Tibial nerve (tissue), 4 donors: ENCODE data around the gene C1QTNF12.

Source experiments
- EP300 ChIP-seq, 2 donors: sonication (generic); formaldehyde crosslinking; IDR thresholded peaks; one replicate each; pipeline ENCODE4 v1.6.1; 2017; ENCODE audit warnings: antibody characterized with exemption in 2 of 2, mild to moderate bottlenecking in 1 of 2
- POLR2A ChIP-seq, 2 donors: fragments of 450-650 bp; IDR thresholded peaks; one replicate each; pipeline ENCODE4 v1.6.1; 2017; ENCODE audit warnings: antibody characterized with exemption in 2 of 2, mild to moderate bottlenecking in 2 of 2, moderate library complexity in 2 of 2
- TF ChIP-seq, protein P1 (sequence below), 5 experiments: fragments of 200-600 bp in 3 of 5; fragments of 450-650 bp in 2 of 5; sonication (generic) in 3 of 5; IDR thresholded peaks; one replicate each; pipeline ENCODE4 v1.5.1; 2016 to 2019; ENCODE audit warnings: antibody characterized with exemption in 5 of 5, mild to moderate bottlenecking in 3 of 5, moderate library complexity in 2 of 5

DNA sequence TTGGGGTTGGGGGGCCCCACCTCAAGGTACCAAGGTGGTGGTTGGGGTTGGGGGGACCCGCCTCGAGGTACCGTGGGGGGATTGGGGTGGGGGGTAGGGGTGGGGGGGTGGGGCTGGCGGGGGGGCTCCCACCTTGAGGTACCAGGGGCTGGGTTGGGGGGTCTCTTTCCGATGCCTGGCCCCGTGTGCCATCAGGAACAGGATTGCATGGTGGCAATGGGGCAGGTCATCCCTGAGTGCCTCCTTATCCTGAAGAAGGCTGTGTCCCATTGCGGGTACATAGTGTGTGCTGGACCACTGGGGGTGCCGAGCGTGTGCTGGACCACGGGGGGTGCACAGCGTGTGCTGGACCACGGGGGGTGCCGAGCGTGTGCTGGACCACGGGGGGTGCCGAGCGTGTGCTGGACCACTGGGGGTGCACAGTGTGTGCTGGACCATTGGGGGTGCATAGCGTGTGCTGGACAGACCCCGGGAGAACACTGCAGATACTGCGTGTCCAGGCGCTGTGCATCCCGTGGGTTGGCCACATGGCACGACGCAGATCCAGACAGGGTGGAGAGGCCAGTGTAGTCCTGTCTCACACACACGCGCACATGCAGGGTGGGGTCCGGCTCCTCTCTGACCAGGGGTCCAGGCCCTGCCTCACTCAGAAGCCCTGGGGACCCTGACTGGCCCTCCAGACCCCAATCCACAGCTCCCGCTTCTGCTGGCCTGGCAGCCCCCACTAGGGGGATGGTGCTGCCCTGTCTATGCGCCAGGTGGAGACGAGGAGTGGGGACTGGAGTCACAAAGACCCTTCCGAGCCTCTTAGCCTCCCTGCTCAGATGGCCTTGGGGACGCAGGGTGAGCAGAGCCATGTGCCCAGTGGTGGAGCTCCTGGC lies 37.9 kb upstream of the C1QTNF12 start:
- TF ChIP-seq, protein P1, sequence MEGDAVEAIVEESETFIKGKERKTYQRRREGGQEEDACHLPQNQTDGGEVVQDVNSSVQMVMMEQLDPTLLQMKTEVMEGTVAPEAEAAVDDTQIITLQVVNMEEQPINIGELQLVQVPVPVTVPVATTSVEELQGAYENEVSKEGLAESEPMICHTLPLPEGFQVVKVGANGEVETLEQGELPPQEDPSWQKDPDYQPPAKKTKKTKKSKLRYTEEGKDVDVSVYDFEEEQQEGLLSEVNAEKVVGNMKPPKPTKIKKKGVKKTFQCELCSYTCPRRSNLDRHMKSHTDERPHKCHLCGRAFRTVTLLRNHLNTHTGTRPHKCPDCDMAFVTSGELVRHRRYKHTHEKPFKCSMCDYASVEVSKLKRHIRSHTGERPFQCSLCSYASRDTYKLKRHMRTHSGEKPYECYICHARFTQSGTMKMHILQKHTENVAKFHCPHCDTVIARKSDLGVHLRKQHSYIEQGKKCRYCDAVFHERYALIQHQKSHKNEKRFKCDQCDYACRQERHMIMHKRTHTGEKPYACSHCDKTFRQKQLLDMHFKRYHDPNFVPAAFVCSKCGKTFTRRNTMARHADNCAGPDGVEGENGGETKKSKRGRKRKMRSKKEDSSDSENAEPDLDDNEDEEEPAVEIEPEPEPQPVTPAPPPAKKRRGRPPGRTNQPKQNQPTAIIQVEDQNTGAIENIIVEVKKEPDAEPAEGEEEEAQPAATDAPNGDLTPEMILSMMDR (IDR thresholded peaks at IDR 0.05) = no peak
- TF ChIP-seq EP300 (IDR thresholded peaks at IDR 0.05) = no peak
- TF ChIP-seq POLR2A (IDR thresholded peaks at IDR 0.05) = no peak
